Right cardiac atrium (tissue), 5 donors: Measurements from ENCODE around the gene MEIS3. TPM values are rescaled to one million over a fixed set of nuclear protein-coding genes. Genes with fewer than 3 reads are reported as not detected.
"Not testable (repeated sequence)": the region's sequence is repeated elsewhere in the genome, so short reads cannot be mapped to it uniquely, and the experiment has no call there.

ENCODE experiments used
- ATAC-seq, 2 donors: fragments of 200-7000 bp; cut with Tn5 transposase; one replicate each; pipeline versions ENCODE4 v1.8.0 to v1.9.1; 2020; ENCODE audit warnings: moderate library complexity in 2 of 2, mild to moderate bottlenecking in 1 of 2
- DNase-seq, 3 donors: peaks; one replicate each; pipeline ENCODE4 v3.0.0-alpha.2; 2020
- H3K27ac ChIP-seq: one replicate; pipeline ENCODE4 v1.5.1; 2013; ENCODE audit warnings: mild to moderate bottlenecking, low read length, control low read depth, moderate library complexity
- H3K27me3 ChIP-seq: one replicate; pipeline ENCODE4 v1.6.1; 2013; ENCODE audit not compliant: control insufficient read depth, insufficient read depth
- H3K4me1 ChIP-seq: one replicate; pipeline ENCODE4 v1.6.1; 2013; ENCODE audit warnings: low read length; ENCODE audit not compliant: control insufficient read depth, insufficient read depth
- H3K4me3 ChIP-seq: one replicate; pipeline ENCODE4 v1.5.1; 2013; ENCODE audit warnings: low read length, control low read depth
- H3K9me3 ChIP-seq: one replicate; pipeline ENCODE4 v1.6.1; 2013; ENCODE audit warnings: low read length; ENCODE audit not compliant: control insufficient read depth
- WGBS: extraction: QIAGEN DNeasy Blood & Tissue Kit; methylation state at CpG from one replicate; pipeline ENCODE4 v1.1.7; 2013; 5-methylcytosine and 5-hydroxymethylcytosine counted together
- intact Hi-C, 4 donors: fragments of 100-400 bp; cut with DNase I; formaldehyde crosslinking; loops; one replicate each; pipeline versions ENCODE4 v1.11.0 to v1.14.0; 2022 to 2023
- polyA plus RNA-seq: library from polyadenylated mRNA; stranded (reverse); fragments of 200-250 nt; gene quantifications from one replicate; pipeline ENCODE4 v1.2.3, GENCODE V29; 2013
- total RNA-seq, 4 donors: library from RNA; stranded (reverse); fragmentation: NEBNext Ultra II Directional; extraction: Animal tissue kit (Norgen Biotek cat#: 25700); gene quantifications; one replicate each; pipeline ENCODE4 v1.2.1, GENCODE V29; 2021
- donor health status: healthy with polysubstance abuse.
- donor health status: DM: no; HTN: yes; CAD: no.
- donor health status: DM: no; HTN: no; CAD: no.
- donor health status: DM: no; HTN: yes; CAD: no; lungs with severe emphysema.
- donor health status: DM: yes; HTN: yes; CAD: no.

The MEIS3 gene
- total and polyA plus RNA-seq, 5 donors, result 2.6 to 9.8 (median 5.9) TPM

- DNase-seq (no peak), ATAC-seq (no peak)
- H3K27me3 ChIP-seq, result no peaks in the 10 kb centered on the region
- 93% methylated on average over 30 of the region's 30 CpGs for WGBS
- no peaks in the 10 kb centered on the region for H3K9me3 ChIP-seq
- no peaks in the 10 kb centered on the region for H3K4me1 ChIP-seq
- no peak overlapping the region for H3K4me3 ChIP-seq
- intact Hi-C loops, result no loop called here
- no peak overlapping the region for H3K27ac ChIP-seq
Observed at GRCh38 chr19:47374876-47375693, 44.2 kb downstream of the MEIS3 start.

GRCh38 chr19:47373246-47374240 lies 45.8 kb downstream of the MEIS3 start:
- no peak overlapping the region for H3K27ac ChIP-seq
- H3K27me3 ChIP-seq, result no peaks in the 10 kb centered on the region
- H3K4me1 ChIP-seq, result no peaks in the 10 kb centered on the region
- no peak overlapping the region for H3K4me3 ChIP-seq
- ATAC-seq (no peak), DNase-seq (no peak)
- intact Hi-C loops, result no loop called here
- 92% methylated on average over 33 of the region's 33 CpGs for WGBS
- no peaks in the 10 kb centered on the region for H3K9me3 ChIP-seq

DNA sequence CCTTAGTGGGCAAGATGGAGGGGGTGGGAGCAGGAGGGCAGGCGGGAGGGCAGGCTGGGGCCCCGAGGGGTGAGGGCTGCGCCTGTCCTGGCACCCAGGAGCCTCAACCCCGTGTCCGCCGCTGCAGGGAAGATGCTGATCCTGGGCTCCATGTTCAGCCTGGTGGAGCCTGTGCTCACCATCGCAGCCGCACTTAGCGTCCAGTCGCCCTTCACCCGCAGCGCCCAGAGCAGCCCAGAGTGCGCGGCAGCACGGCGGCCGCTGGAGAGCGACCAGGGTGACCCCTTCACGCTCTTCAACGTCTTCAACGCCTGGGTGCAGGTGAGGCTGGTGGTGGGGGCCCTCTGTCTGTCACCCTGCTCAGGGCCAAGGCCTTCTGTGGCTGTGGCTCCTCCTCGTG lies 46.7 kb downstream of the MEIS3 start:
- ATAC-seq (no peak), DNase-seq (no peak)
- whole genome bisulfite sequencing, result 94% methylated on average over 22 of the region's 22 CpGs
- Histone ChIP-seq H3K4me1 (no peaks in the 10 kb centered on the region), H3K27me3 (no peaks in the 10 kb centered on the region), H3K27ac (no peak overlapping the region), H3K4me3 (no peak overlapping the region), H3K9me3 (no peaks in the 10 kb centered on the region)
- intact Hi-C loops, result no loop called here

DNA sequence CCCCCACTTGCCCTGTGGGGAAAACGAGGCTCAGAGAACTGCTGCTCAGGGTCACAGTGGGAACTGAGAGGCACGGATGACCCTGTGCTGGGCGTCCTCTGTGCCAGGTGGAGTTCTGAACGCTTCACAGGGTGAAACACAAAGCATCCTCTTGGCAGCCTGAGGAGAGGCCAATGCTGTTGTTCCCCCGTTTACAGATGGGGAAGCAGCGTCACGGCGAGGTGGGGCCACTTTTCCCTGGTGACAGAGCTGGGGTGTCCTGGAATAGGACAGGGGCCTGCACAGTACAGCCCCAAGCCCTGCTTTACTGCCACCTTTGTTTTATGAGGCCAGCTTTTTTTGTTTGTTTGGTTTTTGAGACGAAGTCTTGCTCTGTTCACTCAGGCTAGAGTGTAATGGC lies 48.1 kb downstream of the MEIS3 start:
- no peak for ATAC-seq
- no peak overlapping the region for H3K27ac ChIP-seq
- no peak overlapping the region for H3K4me3 ChIP-seq
- H3K27me3 ChIP-seq, result no peaks in the 10 kb centered on the region
- DNase-seq, result no peak
- WGBS, result 93% methylated on average over 9 of the region's 9 CpGs
- intact Hi-C loops, result no loop called here
- no peaks in the 10 kb centered on the region for H3K9me3 ChIP-seq
- H3K4me1 ChIP-seq, result no peaks in the 10 kb centered on the region

DNA sequence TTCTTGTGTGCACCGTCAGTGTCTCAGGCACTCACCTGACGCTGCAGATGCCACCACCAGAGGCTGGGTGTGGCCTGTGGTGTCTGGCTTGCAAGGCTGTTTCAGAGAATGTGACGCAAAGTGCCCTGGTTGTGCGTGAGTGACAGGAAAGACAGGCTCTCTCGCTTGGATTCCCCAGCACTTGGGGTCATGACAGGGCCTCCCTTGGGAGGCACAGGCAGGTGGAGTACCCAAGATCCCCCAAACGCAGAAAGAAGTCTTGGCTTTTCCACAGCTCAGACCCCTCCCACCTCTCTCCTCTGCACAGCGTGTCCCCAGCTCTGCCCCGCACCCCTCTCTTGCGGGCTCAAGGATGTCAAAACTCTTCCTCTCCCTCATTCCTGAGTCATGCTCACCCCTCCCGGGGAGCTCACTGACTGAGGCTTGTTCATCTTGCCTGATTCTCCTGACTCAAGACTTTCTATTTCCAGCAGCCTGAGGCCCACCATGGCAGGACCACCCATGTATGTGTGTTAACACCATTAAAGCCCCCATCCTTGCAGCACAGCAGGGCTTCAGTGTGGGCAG lies 49.2 kb downstream of the MEIS3 start:
- intact Hi-C loops, result no loop called here
- Histone ChIP-seq H3K4me1 (no peaks in the 10 kb centered on the region), H3K27ac (no peak overlapping the region), H3K4me3 (no peak overlapping the region), H3K27me3 (no peaks in the 10 kb centered on the region), H3K9me3 (no peaks in the 10 kb centered on the region)
- ATAC-seq (peak in 1 of 2 donors; percentile 57), DNase-seq (no peak)
- WGBS, result 80% methylated on average over 10 of the region's 10 CpGs

DNA sequence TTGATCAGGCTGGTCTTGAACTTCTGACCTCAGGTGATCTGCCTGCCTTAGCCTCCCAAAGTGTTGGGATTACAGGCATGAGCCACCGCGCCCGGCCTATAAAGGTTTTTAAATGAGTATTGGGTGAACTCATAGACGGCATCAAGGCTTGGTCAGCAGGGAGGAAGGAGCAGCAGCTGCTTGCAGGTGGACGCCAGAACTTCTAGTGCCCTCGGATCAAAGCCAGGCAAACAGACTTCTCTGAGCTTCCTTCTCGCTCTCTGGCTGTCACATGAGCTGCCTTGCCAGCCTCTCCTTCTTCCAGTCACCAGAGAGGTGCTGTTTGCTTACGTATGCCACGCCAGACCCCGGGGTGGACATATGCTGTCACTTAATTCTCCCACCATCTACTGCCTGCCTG lies 53.9 kb downstream of the MEIS3 start:
- H3K4me1 ChIP-seq, H3K9me3 ChIP-seq, intact Hi-C loops, H3K27ac ChIP-seq, ATAC-seq, DNase-seq, H3K27me3 ChIP-seq, H3K4me3 ChIP-seq: not testable (repeated sequence)
- WGBS, result 92% methylated on average over 10 of the region's 10 CpGs

GRCh38 chr19:47363758-47364531 lies 55.4 kb downstream of the MEIS3 start:
- Histone ChIP-seq H3K9me3 (no peaks in the 10 kb centered on the region), H3K4me1 (no peaks in the 10 kb centered on the region), H3K27ac (no peak overlapping the region), H3K27me3 (no peaks in the 10 kb centered on the region), H3K4me3 (no peak overlapping the region)
- ATAC-seq (no peak), DNase-seq (no peak)
- intact Hi-C loops, result no loop called here
- 81% methylated on average over 13 of the region's 13 CpGs for WGBS

DNA sequence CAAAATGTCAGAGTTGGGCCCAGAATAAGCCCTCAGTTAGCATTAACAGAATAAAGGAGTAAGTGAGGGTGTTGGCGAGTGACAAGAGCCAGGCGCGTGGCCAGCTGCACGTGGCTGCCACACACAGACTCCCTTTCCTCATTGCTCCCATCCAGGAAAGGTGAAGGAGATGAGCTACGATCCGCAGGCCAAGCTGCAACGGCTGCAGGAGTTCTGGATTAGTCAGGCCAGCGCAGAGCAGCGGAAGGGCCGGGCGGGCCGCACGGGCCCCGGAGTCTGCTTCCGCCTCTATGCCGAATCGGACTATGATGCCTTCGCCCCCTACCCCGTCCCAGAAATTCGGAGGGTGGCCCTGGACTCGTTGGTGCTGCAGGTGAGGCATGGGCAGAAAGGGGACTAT lies 57.0 kb downstream of the MEIS3 start:
- 94% methylated on average over 21 of the region's 21 CpGs for WGBS
- H3K4me1 ChIP-seq, result no peaks in the 10 kb centered on the region
- H3K27me3 ChIP-seq, result no peaks in the 10 kb centered on the region
- no peaks in the 10 kb centered on the region for H3K9me3 ChIP-seq
- no peak for ATAC-seq
- H3K4me3 ChIP-seq, result no peak overlapping the region
- no peak for DNase-seq
- H3K27ac ChIP-seq, result no peak overlapping the region
- intact Hi-C loops, result no loop called here

DNA sequence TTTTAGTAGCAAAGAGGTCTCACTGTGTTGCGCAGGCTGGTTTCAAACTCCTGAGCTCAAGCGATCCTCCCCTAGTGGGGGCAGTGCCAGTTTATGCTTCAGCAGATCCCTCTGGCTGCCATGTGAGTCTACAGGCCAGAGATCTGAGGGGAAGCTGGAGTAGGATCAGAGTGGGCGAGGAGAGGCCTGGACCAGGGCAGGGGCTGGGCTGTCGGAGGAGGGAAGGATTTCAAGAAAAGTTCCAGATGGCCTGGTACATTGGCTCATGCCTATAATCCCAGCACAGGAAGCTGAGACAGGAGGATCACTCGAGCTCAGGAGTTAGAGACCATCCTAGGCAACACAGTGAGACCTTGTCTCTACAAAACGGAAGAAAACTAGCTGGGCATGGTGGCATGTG lies 60.4 kb downstream of the MEIS3 start:
- Histone ChIP-seq H3K4me3 (no peak overlapping the region), H3K4me1 (no peaks in the 10 kb centered on the region), H3K27ac (no peak overlapping the region), H3K27me3 (no peaks in the 10 kb centered on the region), H3K9me3 (no peaks in the 10 kb centered on the region)
- DNase-seq (no peak), ATAC-seq (no peak)
- WGBS, result 80% methylated on average over 6 of the region's 6 CpGs
- intact Hi-C loops, result no loop called here

GRCh38 chr19:47357788-47358680 lies 61.3 kb downstream of the MEIS3 start:
- peak; percentile 18 to 35 for ATAC-seq
- intact Hi-C loops, result no loop called here
- H3K27me3 ChIP-seq, result no peaks in the 10 kb centered on the region
- no peak overlapping the region for H3K27ac ChIP-seq
- no peaks in the 10 kb centered on the region for H3K9me3 ChIP-seq
- H3K4me3 ChIP-seq, result no peak overlapping the region
- DNase-seq, result no peak
- no peaks in the 10 kb centered on the region for H3K4me1 ChIP-seq
- 96% methylated on average over 28 of the region's 28 CpGs for WGBS
